ENCODE data around the gene TTBK2.

DNA sequence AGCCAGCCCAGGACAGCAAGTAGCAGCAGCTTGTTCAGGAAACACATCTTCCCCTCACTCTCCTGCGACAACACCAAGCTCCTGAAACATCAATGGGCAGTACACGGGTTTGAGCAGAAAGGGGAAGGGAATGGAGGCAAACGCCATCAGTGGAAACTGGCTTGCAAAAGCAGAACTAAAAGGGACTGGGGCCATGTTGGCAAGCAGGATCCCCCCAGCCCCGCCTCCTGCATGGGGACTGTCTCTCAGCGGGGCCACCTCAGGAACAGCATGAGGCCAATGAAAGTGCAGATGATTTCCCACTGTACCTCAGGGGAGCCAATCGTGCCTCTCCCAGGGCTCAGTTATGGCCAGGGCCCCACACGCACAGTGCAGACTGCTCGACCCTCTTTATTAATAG is 190.4 kb downstream of the TTBK2 start:
- TF ChIP-seq CTCF (IDR thresholded peaks at IDR 0.05) (no peak), ZFX (IDR thresholded peaks at IDR 0.05; ENCODE audit: borderline replicate concordance) (no peak)

Data from 22Rv1 (cell line).